ENCODE results near the gene HDAC4.

GRCh38 chr2:239162976-239163687 lies 237.7 kb downstream of the HDAC4 start:
- TF ChIP-seq POLR2A (IDR thresholded peaks at IDR 0.05) (no peak), CTCF (IDR thresholded peaks at IDR 0.05) (no peak)
